Measurements from ENCODE around the gene HSF2BP. TPM values are rescaled to one million over a fixed set of nuclear protein-coding genes. Genes with fewer than 3 reads are reported as not detected.

HSF2BP gene
- total RNA-seq, 1 experiment from 2014 or later = 4.6 TPM

DNA sequence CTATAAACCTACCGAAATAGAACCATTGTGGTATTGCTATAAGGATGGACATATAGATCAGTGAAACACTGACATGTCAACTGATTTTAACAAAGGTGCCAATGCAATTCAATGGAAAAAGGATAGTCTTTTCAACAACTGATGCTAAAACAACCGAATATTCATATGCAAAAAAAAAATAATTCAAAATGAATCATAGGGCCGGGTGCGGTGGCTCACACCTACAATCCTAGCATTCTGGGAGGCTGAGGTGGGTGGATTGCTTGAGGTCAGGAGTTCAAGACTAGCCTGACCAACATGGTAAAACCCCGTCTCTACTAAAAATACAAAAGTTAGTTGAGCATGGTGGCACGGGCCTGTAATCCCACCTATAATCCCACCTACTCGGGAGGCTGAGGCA lies 23.9 kb downstream of the HSF2BP start:
- H3K4me3 ChIP-seq = no peak overlapping the region
- H3K27ac ChIP-seq = no peak overlapping the region
- ChIA-PET POLR2A (ENCODE audit: unreplicated experiment) (no interaction called here), CTCF (no interaction called here)
- no peaks in the 10 kb centered on the region for H3K79me2 ChIP-seq (ENCODE audit: low read depth)
- intact Hi-C loops (cut with micrococcal nuclease; ENCODE audit: unreplicated experiment) = no loop called here
- peaks cover 17% of the 10 kb centered on the region for H3F3A ChIP-seq (ENCODE audit: insufficient read depth, low read depth)
- no peaks in the 10 kb centered on the region for H3K9me2 ChIP-seq (ENCODE audit: insufficient read depth)
- BruUV-seq (replicated peaks) = no TSS peak
- no peaks in the 10 kb centered on the region for H3K9me3 ChIP-seq (ENCODE audit: insufficient read depth, low read depth)
- DNase-seq = no peak
- TF ChIP-seq, protein P1, sequence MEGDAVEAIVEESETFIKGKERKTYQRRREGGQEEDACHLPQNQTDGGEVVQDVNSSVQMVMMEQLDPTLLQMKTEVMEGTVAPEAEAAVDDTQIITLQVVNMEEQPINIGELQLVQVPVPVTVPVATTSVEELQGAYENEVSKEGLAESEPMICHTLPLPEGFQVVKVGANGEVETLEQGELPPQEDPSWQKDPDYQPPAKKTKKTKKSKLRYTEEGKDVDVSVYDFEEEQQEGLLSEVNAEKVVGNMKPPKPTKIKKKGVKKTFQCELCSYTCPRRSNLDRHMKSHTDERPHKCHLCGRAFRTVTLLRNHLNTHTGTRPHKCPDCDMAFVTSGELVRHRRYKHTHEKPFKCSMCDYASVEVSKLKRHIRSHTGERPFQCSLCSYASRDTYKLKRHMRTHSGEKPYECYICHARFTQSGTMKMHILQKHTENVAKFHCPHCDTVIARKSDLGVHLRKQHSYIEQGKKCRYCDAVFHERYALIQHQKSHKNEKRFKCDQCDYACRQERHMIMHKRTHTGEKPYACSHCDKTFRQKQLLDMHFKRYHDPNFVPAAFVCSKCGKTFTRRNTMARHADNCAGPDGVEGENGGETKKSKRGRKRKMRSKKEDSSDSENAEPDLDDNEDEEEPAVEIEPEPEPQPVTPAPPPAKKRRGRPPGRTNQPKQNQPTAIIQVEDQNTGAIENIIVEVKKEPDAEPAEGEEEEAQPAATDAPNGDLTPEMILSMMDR (conservative IDR thresholded peaks at IDR 0.05) = no peak
- TF ChIP-seq EZH2 (IDR thresholded peaks at IDR 0.05; ENCODE audit: low read depth) = no peak
- H3K4me2 ChIP-seq = no peak overlapping the region
- H4K20me1 ChIP-seq (ENCODE audit: insufficient read depth) = no peaks in the 10 kb centered on the region
- H3K27me3 ChIP-seq (ENCODE audit: insufficient read depth, low read depth) = no peaks in the 10 kb centered on the region
- H3K36me3 ChIP-seq (ENCODE audit: low read depth) = no peaks in the 10 kb centered on the region
- peaks cover 16% of the 10 kb centered on the region for H3K4me1 ChIP-seq (replicated peaks; ENCODE audit: insufficient read depth)
- no peak overlapping the region for H2AFZ ChIP-seq

DNA sequence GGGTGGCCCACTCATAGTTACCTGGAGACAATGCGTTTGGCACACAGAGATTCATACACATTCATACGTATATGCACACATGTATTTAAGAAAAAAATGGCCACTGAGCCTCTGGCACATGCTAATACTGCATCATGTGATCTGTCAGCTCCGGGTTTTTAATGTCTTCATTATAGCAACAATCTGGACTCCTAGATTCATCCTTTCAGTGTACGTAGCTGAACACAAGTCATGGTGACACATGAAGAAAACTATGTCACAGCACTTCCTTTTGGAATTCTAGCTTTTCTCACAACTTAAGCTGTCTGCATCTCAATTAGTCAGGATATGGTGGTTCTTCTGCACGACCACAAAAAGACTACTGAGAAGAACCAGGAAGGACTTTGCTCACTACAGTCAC lies 24.7 kb downstream of the HSF2BP start:
- H3K4me2 ChIP-seq = no peak overlapping the region

DNA sequence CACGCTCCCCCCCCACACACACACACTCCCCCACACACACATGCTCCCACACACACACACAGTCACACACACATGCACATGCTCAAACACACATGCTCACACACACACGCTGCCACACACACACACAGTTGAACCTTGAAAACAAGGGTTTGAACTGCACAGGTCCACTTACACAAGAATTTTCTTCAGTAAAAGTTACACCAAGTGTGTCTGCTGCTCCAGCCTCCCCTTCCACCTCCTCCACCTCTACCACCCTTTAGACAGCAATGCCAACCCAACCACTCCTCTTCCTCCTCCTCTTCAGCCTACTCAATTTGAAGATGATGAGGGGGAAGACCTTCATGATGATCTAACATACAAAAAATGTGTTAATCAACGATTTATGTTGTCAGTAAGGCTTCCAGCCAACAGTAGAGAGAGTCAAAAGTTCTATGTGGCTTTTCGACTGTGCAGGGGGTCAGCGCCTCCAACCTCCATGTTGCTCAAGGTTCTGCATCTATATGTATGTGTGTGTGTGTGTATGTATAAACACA lies 26.8 kb downstream of the HSF2BP start:
- H3K9me3 ChIP-seq (ENCODE audit: insufficient read depth, low read depth) = no peaks in the 10 kb centered on the region
- BruUV-seq (replicated peaks) = no TSS peak
- ChIA-PET POLR2A (ENCODE audit: unreplicated experiment) (no interaction called here), CTCF (no interaction called here)
- no peak overlapping the region for H2AFZ ChIP-seq
- H3K9me2 ChIP-seq (ENCODE audit: insufficient read depth) = no peaks in the 10 kb centered on the region
- no peak for DNase-seq
- no peaks in the 10 kb centered on the region for H4K20me1 ChIP-seq (ENCODE audit: insufficient read depth)
- intact Hi-C loops (cut with micrococcal nuclease; ENCODE audit: unreplicated experiment) = no loop called here
- no peak for TF ChIP-seq EZH2 (IDR thresholded peaks at IDR 0.05; ENCODE audit: low read depth)
- TF ChIP-seq, protein P1 (conservative IDR thresholded peaks at IDR 0.05) = no peak
- no peak overlapping the region for H3K4me3 ChIP-seq
- H3K27me3 ChIP-seq (ENCODE audit: insufficient read depth, low read depth) = no peaks in the 10 kb centered on the region
- H3K79me2 ChIP-seq (ENCODE audit: low read depth) = no peaks in the 10 kb centered on the region
- no peaks in the 10 kb centered on the region for H3F3A ChIP-seq (ENCODE audit: insufficient read depth, low read depth)
- H3K36me3 ChIP-seq (ENCODE audit: low read depth) = no peaks in the 10 kb centered on the region
- no peak overlapping the region for H3K4me2 ChIP-seq
- H3K4me1 ChIP-seq (replicated peaks; ENCODE audit: insufficient read depth) = no peaks in the 10 kb centered on the region
- H3K27ac ChIP-seq = no peak overlapping the region

More for the DNA sequence above, 24.7 kb downstream of the HSF2BP start:
- Histone ChIP-seq H3K9me3 (ENCODE audit: insufficient read depth, low read depth) (no peaks in the 10 kb centered on the region), H3K27me3 (ENCODE audit: insufficient read depth, low read depth) (no peaks in the 10 kb centered on the region), H3K4me3 (no peak overlapping the region), H3F3A (ENCODE audit: insufficient read depth, low read depth) (peaks cover 9% of the 10 kb centered on the region), H4K20me1 (ENCODE audit: insufficient read depth) (no peaks in the 10 kb centered on the region), H2AFZ (no peak overlapping the region), H3K9me2 (ENCODE audit: insufficient read depth) (no peaks in the 10 kb centered on the region), H3K36me3 (ENCODE audit: low read depth) (no peaks in the 10 kb centered on the region), H3K4me1 (replicated peaks; ENCODE audit: insufficient read depth) (peaks cover 7% of the 10 kb centered on the region), H3K79me2 (ENCODE audit: low read depth) (no peaks in the 10 kb centered on the region), H3K27ac (no peak overlapping the region)
- intact Hi-C loops (cut with micrococcal nuclease; ENCODE audit: unreplicated experiment) = no loop called here
- no peak for DNase-seq
- ChIA-PET POLR2A (ENCODE audit: unreplicated experiment) (interaction anchor here (0.6 kb wide), 1 partner anchor 36 kb away, joined by 5 read pairs; no protein-coding TSS in a partner anchor), CTCF (no interaction called here)
- no peak for TF ChIP-seq EZH2 (IDR thresholded peaks at IDR 0.05; ENCODE audit: low read depth)
- TF ChIP-seq, protein P1 (conservative IDR thresholded peaks at IDR 0.05) = no peak
- no TSS peak for BruUV-seq (replicated peaks)

Data from PC-9 (cell line).